ENCODE results near the gene FBXW11. TPM values are rescaled to one million over a fixed set of nuclear protein-coding genes. Genes with fewer than 3 reads are reported as not detected.

Gene FBXW11
- total and polyA plus RNA-seq, 2 of the 8 experiments (the other 6 are each of a cell fraction or from before 2014, with no cell fraction given): 45.0 to 75.6 TPM

DNA sequence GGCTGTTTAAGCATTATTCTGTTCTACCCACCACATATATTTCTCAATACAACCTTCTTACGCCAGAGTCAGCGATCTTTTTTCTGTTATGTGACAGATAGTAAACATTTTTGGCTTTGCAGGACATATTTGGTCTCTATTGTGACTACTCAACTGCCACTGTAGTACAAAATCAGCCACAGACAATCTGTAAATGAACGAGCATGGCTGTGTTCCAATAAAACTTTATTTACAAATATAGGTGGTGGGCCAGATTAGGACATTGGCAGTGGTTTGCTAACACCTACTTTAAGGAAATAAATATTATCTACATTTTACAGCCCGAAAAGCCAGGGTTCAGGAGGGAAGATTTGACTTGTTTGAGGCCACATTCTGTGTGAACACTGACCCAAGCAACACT, 40.2 kb upstream of the FBXW11 start:
- CTCF ChIA-PET (ENCODE audit: partially characterized antibody): interaction anchor here (1.0 to 5.9 kb wide), 5 partner anchors 12 to 138 kb away, joined by 3 to 51 read pairs (median 9); no protein-coding TSS in a partner anchor
- no peak for TF ChIP-seq NANOG (IDR thresholded peaks at IDR 0.05; ENCODE audit: insufficient read depth, low read depth, low read length, poor library complexity, severe bottlenecking)

More for the DNA sequence above, 40.2 kb upstream of the FBXW11 start:
- Histone ChIP-seq H4K20me1 (replicated peaks in 1 of 2; ENCODE audit: control insufficient read depth in 1 of 2, insufficient read depth in 2 of 2, low read length in 2 of 2) (no peaks in the 10 kb centered on the region), H3K23me2 (ENCODE audit: low read depth, low read length) (no peaks in the 10 kb centered on the region), H3K79me2 (ENCODE audit: control insufficient read depth in 1 of 2, insufficient read depth in 2 of 2, low read length in 2 of 2) (no peaks in the 10 kb centered on the region), H2AK5ac (ENCODE audit: low read depth, low read length) (no peak overlapping the region), H3K9ac (replicated peaks in 1 of 4; ENCODE audit: extremely low read depth in 1 of 4, low read depth in 3 of 4, low read length in 3 of 4) (no peak overlapping the region), H3K79me1 (ENCODE audit: low read depth, low read length) (no peaks in the 10 kb centered on the region), H2AFZ (ENCODE audit: low read length) (no peak overlapping the region), H4K8ac (ENCODE audit: extremely low read depth, insufficient read depth, low read length) (no peak overlapping the region), H3K36me3 (ENCODE audit: control insufficient read depth in 2 of 4, insufficient read depth in 4 of 4, low read length in 3 of 4) (no peaks in the 10 kb centered on the region), H3K9me3 (ENCODE audit: insufficient read depth in 2 of 2, low read depth in 1 of 2, low read length in 1 of 2) (no peaks in the 10 kb centered on the region), H3K4me2 (ENCODE audit: insufficient read depth in 1 of 2, low read depth in 2 of 2, low read length in 2 of 2) (no peak overlapping the region), H4K91ac (replicated peaks; ENCODE audit: insufficient read length, low read length) (no peak overlapping the region), H2BK20ac (ENCODE audit: low read length) (no peak overlapping the region), H3K56ac (replicated peaks; ENCODE audit: insufficient read length, low read depth, low read length) (no peak overlapping the region), H3K18ac (ENCODE audit: extremely low read depth, low read length) (no peak overlapping the region), H3K27me3 (replicated peaks in 1 of 4; ENCODE audit: control insufficient read depth in 3 of 4, extremely low read depth in 1 of 4, insufficient read depth in 3 of 4, low read length in 3 of 4) (no peaks in the 10 kb centered on the region), H2BK5ac (ENCODE audit: low read depth, low read length) (no peak overlapping the region), H3K23ac (ENCODE audit: insufficient read length) (no peak overlapping the region), H4K5ac (ENCODE audit: insufficient read length, low read depth, low read length) (no peak overlapping the region), H3K4me3 (ENCODE audit: extremely low read depth in 1 of 4, insufficient read depth in 2 of 4, low read depth in 3 of 4, low read length in 4 of 4) (no peak overlapping the region), H2BK12ac (ENCODE audit: low read depth, low read length) (no peak overlapping the region), H3K14ac (ENCODE audit: insufficient read length) (no peak overlapping the region), H2BK15ac (ENCODE audit: low read length) (no peak overlapping the region), H3K27ac (ENCODE audit: low read depth, low read length) (no peak overlapping the region), H2BK120ac (replicated peaks; ENCODE audit: low read depth, low read length) (no peak overlapping the region), H3K4me1 (replicated peaks in 1 of 4; ENCODE audit: control insufficient read depth in 3 of 4, insufficient read depth in 4 of 4, low read length in 3 of 4) (peaks cover 0 to 10% (median 0%) of the 10 kb centered on the region in 4 experiments; a peak in 5 of 7 replicates), H3K4ac (replicated peaks; ENCODE audit: insufficient read length, low read depth, low read length) (no peak overlapping the region)
- POLR2A ChIA-PET (ENCODE audit: partially characterized antibody): interaction anchor here (1.0 to 1.6 kb wide), 2 partner anchors 11 to 41 kb away, joined by 3 to 4 read pairs; no protein-coding TSS in a partner anchor
- FAIRE-seq (no peak), DNase-seq (ENCODE audit: low read depth in 1 of 2, low spot score in 2 of 2) (no peak)
- 88% methylated on average over 4 of the region's 4 CpGs; no CpG with 5 or more reads in 1 of the 2 experiments for WGBS, 2 experiments (ENCODE audit: extremely low coverage in 1 of 2, insufficient coverage in 1 of 2, insufficient read length in 1 of 2, insufficient replicate concordance in 2 of 2, low coverage in 1 of 2, low lambda C conversion rate in 2 of 2, missing lambda C conversion rate in 1 of 2)

All from H1 (cell line).